GM19328 (cell line): ENCODE measurements around the gene PER2.

Experiments used
- ATAC-seq: cut with Tn5 transposase; IDR thresholded peaks from one replicate; pipeline ENCODE4 v1.9.1; 2021; ENCODE audit warnings: mild to moderate bottlenecking, moderate library complexity; ENCODE audit not compliant: unreplicated experiment

Gene PER2

GRCh38 chr2:238233625-238234024 is 54.8 kb downstream of the PER2 start:
- no peak for ATAC-seq

- no peak for ATAC-seq
These were observed 56.6 kb downstream of the PER2 start for GRCh38 chr2:238231809-238232208.

- ATAC-seq = peak; percentile 68
These were observed 57.1 kb downstream of the PER2 start for GRCh38 chr2:238231251-238231793.

GRCh38 chr2:238230699-238231098 is 57.7 kb downstream of the PER2 start:
- ATAC-seq = no peak

GRCh38 chr2:238228700-238229099 is 59.7 kb downstream of the PER2 start:
- ATAC-seq = no peak

GRCh38 chr2:238227587-238228032 is 60.8 kb downstream of the PER2 start:
- ATAC-seq = no peak

- ATAC-seq = no peak
These were observed 61.5 kb downstream of the PER2 start for GRCh38 chr2:238226698-238227586.

- ATAC-seq = no peak
These were observed 62.3 kb downstream of the PER2 start for GRCh38 chr2:238225911-238226697.

- no peak for ATAC-seq
These were observed 63.3 kb downstream of the PER2 start for GRCh38 chr2:238225121-238225520.

GRCh38 chr2:238224356-238225035 is 63.9 kb downstream of the PER2 start:
- ATAC-seq = no peak

GRCh38 chr2:238220892-238221521 is 67.4 kb downstream of the PER2 start:
- no peak for ATAC-seq

- no peak for ATAC-seq
These were observed 68.0 kb downstream of the PER2 start for GRCh38 chr2:238220274-238220891.

GRCh38 chr2:238216651-238217184 is 71.7 kb downstream of the PER2 start:
- ATAC-seq = no peak

- no peak for ATAC-seq
These were observed 81.4 kb downstream of the PER2 start for GRCh38 chr2:238207006-238207405.

- peak; percentile 8 for ATAC-seq
These were observed 84.3 kb downstream of the PER2 start for GRCh38 chr2:238203973-238204683.

- ATAC-seq = peak; percentile 96
These were observed 85.1 kb downstream of the PER2 start, which contains the start of gene ILKAP for GRCh38 chr2:238203094-238203972. TSS of gene ILKAP (minus strand) at chr2:238203695. CDS start at chr2:238203553, 142 bp downstream.

- ATAC-seq = no peak
These were observed 85.9 kb downstream of the PER2 start for GRCh38 chr2:238202326-238203093.
